ENCODE data around the gene CCSER2. TPM values are rescaled to one million over a fixed set of nuclear protein-coding genes. Genes with fewer than 3 reads are reported as not detected.

Gene CCSER2
- total RNA-seq, 3 donors from 2014 or later, result 37.1 to 42.0 (median 40.9) TPM

DNA sequence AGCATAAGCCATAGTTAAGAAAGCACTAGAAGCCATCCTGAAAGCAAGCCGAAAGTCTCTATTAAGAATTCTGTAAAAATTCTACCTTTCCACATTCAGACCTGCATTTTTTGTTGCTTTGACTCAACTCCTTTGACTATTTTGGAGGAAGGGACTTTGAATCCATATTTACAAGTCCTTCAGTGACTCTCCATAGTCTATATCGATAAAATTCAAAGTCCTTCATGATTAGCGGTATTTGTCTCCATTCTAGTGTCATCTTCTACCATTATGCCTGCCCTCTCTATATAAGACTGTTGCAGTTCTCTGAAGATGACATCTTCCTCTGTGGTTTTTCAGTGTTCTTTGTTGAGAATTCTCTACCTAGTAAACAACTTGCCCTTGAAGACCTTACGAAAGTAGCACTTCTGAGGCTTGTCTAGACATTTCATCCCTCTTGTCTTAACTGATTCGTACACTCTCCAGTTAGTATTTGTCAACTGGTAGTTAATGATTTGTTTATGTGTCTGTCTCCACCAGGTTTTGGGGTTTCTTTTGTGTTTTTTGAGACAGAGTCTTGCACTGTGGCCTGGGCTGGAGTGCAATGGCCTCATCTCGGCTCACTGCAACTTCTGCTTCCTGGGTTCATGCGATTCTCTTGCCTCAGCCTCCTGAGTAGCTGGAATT, 1.7 kb downstream of the CCSER2 start:
- ATAC-seq (peak; percentile 2 to 5), DNase-seq (no peak)
- Mint-ChIP-seq H3K4me3 (peak overlapping the region; percentile 90), H3K9me3 (no peaks in the 10 kb centered on the region), H3K4me1 (ENCODE audit: low read depth) (peaks cover 43% of the 10 kb centered on the region), H3K36me3 (ENCODE audit: insufficient read depth) (peaks cover 4% of the 10 kb centered on the region), H3K27me3 (ENCODE audit: low read depth) (no peaks in the 10 kb centered on the region)

DNA sequence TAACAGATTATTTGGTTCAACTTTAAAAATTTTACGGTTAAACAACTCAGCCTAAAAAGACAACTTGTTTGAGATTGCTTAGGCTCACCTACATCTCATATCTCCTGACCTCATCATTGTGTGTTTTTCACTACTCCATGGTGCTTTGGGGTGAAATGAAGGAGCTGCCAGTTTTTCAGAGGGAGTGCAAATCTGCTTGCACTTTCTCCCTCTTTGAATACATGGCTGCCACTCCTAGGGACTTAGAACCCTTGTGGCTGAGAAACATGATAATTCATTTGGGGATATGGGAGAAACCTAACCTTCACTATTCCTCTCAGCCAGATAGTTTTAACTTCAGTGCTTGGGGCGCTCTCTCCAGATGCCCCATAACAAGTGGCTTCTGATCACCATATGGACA, 2.7 kb downstream of the CCSER2 start:
- H3K4me3 Mint-ChIP-seq, result peak overlapping the region; percentile 66

DNA sequence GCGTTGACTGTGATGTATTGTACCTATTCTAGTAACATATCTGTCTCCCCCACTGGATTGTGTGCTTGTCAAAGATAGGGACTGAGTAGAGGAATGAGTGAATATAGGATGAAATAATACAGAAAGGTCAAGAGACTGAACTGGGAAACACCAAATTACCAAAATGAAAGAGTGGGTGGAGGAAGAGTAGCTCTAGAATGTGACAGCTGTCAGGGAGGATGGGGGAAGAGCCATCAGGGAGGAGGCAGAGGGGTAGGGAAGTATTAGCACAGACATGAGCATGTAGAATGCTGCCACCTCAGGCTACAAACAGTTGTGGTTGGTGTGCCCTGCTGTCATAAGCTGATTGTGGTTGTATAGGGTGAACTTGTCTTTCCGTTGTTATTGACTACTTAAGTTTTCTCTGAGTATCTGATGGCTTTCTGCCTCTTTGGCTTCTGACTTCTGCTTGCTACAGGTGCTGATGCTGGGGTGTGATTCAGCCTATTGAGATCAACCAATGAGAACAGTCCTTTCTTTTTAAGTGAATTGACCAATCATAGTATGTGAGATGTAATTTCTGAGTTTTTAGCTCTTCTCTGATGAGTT, 5.6 kb downstream of the CCSER2 start:
- no peaks in the 10 kb centered on the region for H3K27me3 Mint-ChIP-seq (ENCODE audit: low read depth)
- H3K36me3 Mint-ChIP-seq (ENCODE audit: insufficient read depth), result peaks cover 4% of the 10 kb centered on the region
- DNase-seq (peak; percentile 49), ATAC-seq (peak; percentile 81 to 85)
- peaks cover 52% of the 10 kb centered on the region for H3K4me1 Mint-ChIP-seq (ENCODE audit: low read depth)
- no peaks in the 10 kb centered on the region for H3K9me3 Mint-ChIP-seq
- H3K4me3 Mint-ChIP-seq, result peak overlapping the region; percentile 4

More for the DNA sequence above, 2.7 kb downstream of the CCSER2 start:
- peaks cover 46% of the 10 kb centered on the region for H3K4me1 Mint-ChIP-seq (ENCODE audit: low read depth)
- DNase-seq (no peak), ATAC-seq (no peak)
- no peaks in the 10 kb centered on the region for H3K9me3 Mint-ChIP-seq
- H3K27me3 Mint-ChIP-seq (ENCODE audit: low read depth), result no peaks in the 10 kb centered on the region
- H3K36me3 Mint-ChIP-seq (ENCODE audit: insufficient read depth), result peaks cover 4% of the 10 kb centered on the region

GRCh38 chr10:84334811-84335210, 6.4 kb downstream of the CCSER2 start:
- no peaks in the 10 kb centered on the region for H3K27me3 Mint-ChIP-seq (ENCODE audit: low read depth)
- peak overlapping the region; percentile 31 for H3K4me3 Mint-ChIP-seq
- ATAC-seq, result no peak
- H3K4me1 Mint-ChIP-seq (ENCODE audit: low read depth), result peaks cover 51% of the 10 kb centered on the region
- H3K36me3 Mint-ChIP-seq (ENCODE audit: insufficient read depth), result peaks cover 4% of the 10 kb centered on the region
- DNase-seq, result no peak
- H3K9me3 Mint-ChIP-seq, result no peaks in the 10 kb centered on the region

DNA sequence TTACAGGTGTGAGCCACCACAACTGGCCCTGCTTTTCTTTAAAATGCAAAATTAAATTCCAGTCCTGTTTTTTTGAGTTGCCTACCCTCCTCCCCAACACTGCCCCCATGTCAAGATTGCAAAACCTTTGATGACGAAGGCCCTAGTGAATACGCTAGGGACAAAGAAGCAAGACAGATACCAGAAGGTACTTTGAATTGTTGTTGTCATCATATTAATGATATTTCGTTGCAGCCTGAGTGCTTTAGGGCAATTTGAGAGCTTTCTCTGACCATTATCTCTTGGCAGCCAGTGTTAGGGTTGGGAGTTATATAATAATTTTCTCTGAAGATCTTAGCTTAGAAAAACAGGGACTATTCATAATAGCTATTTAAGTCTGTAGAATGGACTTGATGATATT, 7.1 kb downstream of the CCSER2 start:
- no peaks in the 10 kb centered on the region for H3K27me3 Mint-ChIP-seq (ENCODE audit: low read depth)

DNA sequence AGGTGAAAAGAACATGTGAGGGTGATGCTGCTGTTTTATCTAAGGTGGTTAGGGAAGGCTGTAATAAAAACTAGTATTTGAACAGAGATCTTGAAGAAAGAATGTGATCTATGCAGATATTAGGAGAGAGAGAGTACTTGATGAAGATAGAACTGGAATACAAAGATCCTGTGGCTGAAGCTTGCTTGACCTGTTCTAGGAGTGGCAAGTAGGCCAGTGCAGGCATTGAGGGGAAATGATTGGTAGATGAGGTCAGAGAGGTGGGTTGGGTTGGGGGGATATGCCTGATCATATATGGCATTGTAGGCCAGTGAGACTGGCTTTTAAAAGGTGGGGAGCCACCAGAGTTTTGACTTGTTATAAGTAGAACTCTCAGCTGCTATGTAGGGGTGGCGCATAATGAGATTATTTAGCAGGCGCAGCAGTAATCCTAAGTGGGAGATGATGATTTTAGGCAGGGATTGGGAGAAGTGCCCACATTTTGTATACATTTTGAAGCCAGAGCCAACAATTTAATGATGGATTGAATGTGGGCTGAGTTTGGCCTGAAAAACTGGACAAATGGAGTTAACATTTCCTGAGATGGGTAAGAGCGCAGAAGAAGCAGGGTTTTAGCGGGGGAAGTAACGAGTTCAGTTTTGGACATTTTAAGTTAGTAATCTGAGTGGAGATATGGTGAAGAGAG, 8.2 kb downstream of the CCSER2 start:
- no peak overlapping the region for H3K4me3 Mint-ChIP-seq
- H3K4me1 Mint-ChIP-seq (ENCODE audit: low read depth), result peaks cover 46% of the 10 kb centered on the region
- H3K9me3 Mint-ChIP-seq, result no peaks in the 10 kb centered on the region
- H3K27me3 Mint-ChIP-seq (ENCODE audit: low read depth), result no peaks in the 10 kb centered on the region
- no peak for DNase-seq
- H3K36me3 Mint-ChIP-seq (ENCODE audit: insufficient read depth), result peaks cover 3% of the 10 kb centered on the region
- ATAC-seq, result no peak

More for the DNA sequence above, 7.1 kb downstream of the CCSER2 start:
- H3K4me1 Mint-ChIP-seq (ENCODE audit: low read depth), result peaks cover 49% of the 10 kb centered on the region
- no peaks in the 10 kb centered on the region for H3K9me3 Mint-ChIP-seq
- no peak for DNase-seq
- peaks cover 5% of the 10 kb centered on the region for H3K36me3 Mint-ChIP-seq (ENCODE audit: insufficient read depth)
- no peak overlapping the region for H3K4me3 Mint-ChIP-seq
- no peak for ATAC-seq

DNA sequence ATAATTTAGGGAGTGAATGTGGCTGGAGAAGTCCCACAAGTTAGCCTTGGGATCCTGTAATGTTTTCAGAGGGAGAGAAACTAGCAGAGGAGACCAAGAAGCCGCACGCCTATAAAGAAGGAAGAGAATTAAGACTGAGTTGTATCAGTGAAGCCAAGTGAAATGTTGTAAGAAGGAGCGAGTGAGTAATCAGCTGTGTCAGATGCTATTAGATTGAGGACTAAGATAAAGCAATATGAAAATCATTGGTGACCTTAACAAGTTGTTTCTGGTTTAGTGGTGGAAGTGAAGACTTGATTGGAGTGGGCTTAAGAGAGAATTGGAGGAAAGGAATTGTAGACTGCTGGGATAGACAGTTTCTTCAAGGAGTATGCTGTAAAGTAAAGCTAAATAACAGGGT, 8.8 kb downstream of the CCSER2 start:
- ATAC-seq, result no peak
- Mint-ChIP-seq H3K4me3 (no peak overlapping the region), H3K36me3 (ENCODE audit: insufficient read depth) (peaks cover 3% of the 10 kb centered on the region), H3K27me3 (ENCODE audit: low read depth) (no peaks in the 10 kb centered on the region), H3K4me1 (ENCODE audit: low read depth) (peaks cover 50% of the 10 kb centered on the region), H3K9me3 (no peaks in the 10 kb centered on the region)
- no peak for DNase-seq

GRCh38 chr10:84339025-84339424, 10.6 kb downstream of the CCSER2 start:
- no peaks in the 10 kb centered on the region for H3K9me3 Mint-ChIP-seq
- no peaks in the 10 kb centered on the region for H3K27me3 Mint-ChIP-seq (ENCODE audit: low read depth)
- H3K36me3 Mint-ChIP-seq (ENCODE audit: insufficient read depth), result peaks cover 3% of the 10 kb centered on the region
- peaks cover 59% of the 10 kb centered on the region for H3K4me1 Mint-ChIP-seq (ENCODE audit: low read depth)
- ATAC-seq, result no peak
- DNase-seq, result no peak
- H3K4me3 Mint-ChIP-seq, result no peak overlapping the region

GRCh38 chr10:84340187-84340586, 11.8 kb downstream of the CCSER2 start:
- H3K36me3 Mint-ChIP-seq (ENCODE audit: insufficient read depth), result peaks cover 3% of the 10 kb centered on the region
- ATAC-seq (no peak), DNase-seq (no peak)
- no peaks in the 10 kb centered on the region for H3K9me3 Mint-ChIP-seq
- H3K27me3 Mint-ChIP-seq (ENCODE audit: low read depth), result no peaks in the 10 kb centered on the region
- H3K4me3 Mint-ChIP-seq, result no peak overlapping the region
- H3K4me1 Mint-ChIP-seq (ENCODE audit: low read depth), result peaks cover 58% of the 10 kb centered on the region

DNA sequence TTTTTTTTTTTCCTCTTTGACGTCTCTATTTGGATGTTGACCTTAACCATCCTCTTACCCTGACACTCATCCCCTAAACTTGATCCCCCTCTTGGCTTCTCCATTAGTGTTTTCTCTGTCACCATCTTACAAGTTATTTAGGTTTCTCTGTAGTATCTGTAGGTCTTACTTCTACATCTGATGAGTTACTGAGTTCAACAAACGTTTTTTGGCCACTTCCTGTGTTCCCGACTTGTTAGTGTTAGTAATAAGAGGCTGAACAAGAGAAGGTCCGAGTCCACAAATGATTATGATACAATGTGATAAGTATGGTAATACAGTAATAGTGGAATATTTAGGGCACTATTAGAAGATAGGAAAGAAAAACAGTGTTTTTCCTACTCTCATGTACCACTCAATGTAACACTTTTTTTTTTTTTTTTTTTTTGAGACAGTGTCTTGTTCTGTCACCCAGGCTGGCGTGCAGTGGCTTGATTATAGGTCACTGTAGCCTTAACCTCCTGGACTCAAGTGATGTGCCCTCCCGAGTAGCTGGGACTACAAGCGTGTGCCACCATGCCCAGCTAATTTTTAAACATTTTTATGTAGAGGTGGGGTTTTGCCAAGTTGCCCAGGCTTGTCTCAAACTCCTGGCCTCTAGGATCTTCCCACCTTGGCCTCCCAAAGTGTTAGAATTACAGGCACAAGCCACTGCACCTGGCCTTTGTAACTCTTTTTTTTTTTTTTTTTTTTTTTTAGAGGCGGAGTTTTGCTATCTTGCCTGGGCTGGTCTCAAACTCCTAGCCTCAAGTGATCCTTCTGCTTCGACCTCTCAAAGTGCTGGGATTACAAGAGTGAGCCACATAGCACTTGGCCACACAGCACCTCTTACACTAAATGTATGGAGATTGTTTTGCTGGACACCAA, 12.5 kb downstream of the CCSER2 start:
- DNase-seq (no peak), ATAC-seq (no peak)
- no peaks in the 10 kb centered on the region for H3K9me3 Mint-ChIP-seq
- H3K27me3 Mint-ChIP-seq (ENCODE audit: low read depth), result no peaks in the 10 kb centered on the region
- no peak overlapping the region for H3K4me3 Mint-ChIP-seq
- H3K4me1 Mint-ChIP-seq (ENCODE audit: low read depth), result peaks cover 55% of the 10 kb centered on the region
- H3K36me3 Mint-ChIP-seq (ENCODE audit: insufficient read depth), result peaks cover 3% of the 10 kb centered on the region

GRCh38 chr10:84341538-84341856, 13.1 kb downstream of the CCSER2 start:
- Mint-ChIP-seq H3K27me3 (ENCODE audit: low read depth) (no peaks in the 10 kb centered on the region), H3K36me3 (ENCODE audit: insufficient read depth) (peaks cover 3% of the 10 kb centered on the region), H3K9me3 (no peaks in the 10 kb centered on the region), H3K4me3 (no peak overlapping the region), H3K4me1 (ENCODE audit: low read depth) (peaks cover 58% of the 10 kb centered on the region)
- no peak for DNase-seq
- no peak for ATAC-seq

- Mint-ChIP-seq H3K4me3 (no peak overlapping the region), H3K36me3 (ENCODE audit: insufficient read depth) (peaks cover 6% of the 10 kb centered on the region), H3K9me3 (no peaks in the 10 kb centered on the region), H3K4me1 (ENCODE audit: low read depth) (peaks cover 58% of the 10 kb centered on the region), H3K27me3 (ENCODE audit: low read depth) (no peaks in the 10 kb centered on the region)
- no peak for DNase-seq
- ATAC-seq, result peak; percentile 25 to 54
Measured at GRCh38 chr10:84341983-84342382, 13.6 kb downstream of the CCSER2 start.

- Mint-ChIP-seq H3K27me3 (ENCODE audit: low read depth) (no peaks in the 10 kb centered on the region), H3K9me3 (no peaks in the 10 kb centered on the region), H3K4me1 (ENCODE audit: low read depth) (peaks cover 58% of the 10 kb centered on the region), H3K36me3 (ENCODE audit: insufficient read depth) (peaks cover 7% of the 10 kb centered on the region), H3K4me3 (peak overlapping the region; percentile 52)
- ATAC-seq (peak; percentile 49 to 61), DNase-seq (no peak)
Measured at GRCh38 chr10:84342584-84342983, 14.2 kb downstream of the CCSER2 start.

DNA sequence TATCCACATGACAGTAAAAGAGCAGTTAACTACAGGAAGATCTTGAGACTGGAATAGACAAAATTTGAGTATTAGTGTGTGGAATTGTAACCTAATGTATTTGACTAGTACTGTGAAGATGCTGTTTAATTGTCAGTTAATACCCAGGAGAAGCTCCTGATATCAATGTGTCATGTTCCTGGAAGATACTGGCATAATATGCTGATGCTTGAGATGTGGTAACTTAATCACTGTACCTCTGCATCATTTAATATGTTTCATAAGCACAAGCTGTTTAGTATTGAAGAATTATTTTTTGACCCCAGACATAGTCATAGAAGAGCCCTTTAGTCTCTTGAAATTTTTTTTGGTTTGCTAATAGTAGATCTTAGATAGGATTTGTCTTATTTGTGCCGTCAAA, 15.4 kb downstream of the CCSER2 start:
- no peak overlapping the region for H3K4me3 Mint-ChIP-seq
- H3K36me3 Mint-ChIP-seq (ENCODE audit: insufficient read depth), result peaks cover 7% of the 10 kb centered on the region
- DNase-seq (no peak), ATAC-seq (no peak)
- no peaks in the 10 kb centered on the region for H3K27me3 Mint-ChIP-seq (ENCODE audit: low read depth)
- H3K4me1 Mint-ChIP-seq (ENCODE audit: low read depth), result peaks cover 54% of the 10 kb centered on the region
- no peaks in the 10 kb centered on the region for H3K9me3 Mint-ChIP-seq

All from activated T-cell treated with anti-CD3 and anti-CD28 coated beads, Interleukin-2, amount 50 U/mL, for 4 hours (primary cell).